IMR-90 (cell line): ENCODE results near the gene KRTAP12-3. TPM values are rescaled to one million over a fixed set of nuclear protein-coding genes. Genes with fewer than 3 reads are reported as not detected.
"Not testable (repeated sequence)": the region's sequence is repeated elsewhere in the genome, so short reads cannot be mapped to it uniquely, and the experiment has no call there.

Experiments
- ATAC-seq: fragments of 200-7000 bp; cut with Tn5 transposase; 2 replicates; pipeline ENCODE4 v1.9.1; 2020; ENCODE audit warnings: low read depth, mild to moderate bottlenecking, moderate library complexity
- BruUV-seq: library from RNA; stranded (reverse); fragments of 400-500 nt; replicated peaks from 2 replicates; lab custom pipeline; 2021; lab: Mats Ljungman, UMichigan
- CTCF ChIA-PET: fragments of 300-600 bp; formaldehyde crosslinking; extraction: SDS; loops from one replicate; lab custom pipeline; 2021; ENCODE audit warnings: antibody characterized with exemption; lab: Yijun Ruan, JAX
- POLR2A ChIA-PET: fragments of 300-600 bp; sonication (Branson Sonifier 250); formaldehyde crosslinking; loops from one replicate; lab custom pipeline; 2022; ENCODE audit warnings: antibody characterized with exemption; ENCODE audit not compliant: unreplicated experiment; lab: Charles Lee
- DNase-seq: peaks from one replicate; pipeline ENCODE4 v3.0.0; 2013
- H2AFZ ChIP-seq: replicated peaks from 2 replicates; pipeline ENCODE3; 2013; ENCODE audit warnings: low read length, mild to moderate bottlenecking; ENCODE audit not compliant: poor library complexity
- H2AK5ac ChIP-seq: 2 replicates; pipeline ENCODE4 v1.6.1; 2013; ENCODE audit warnings: low read depth, low read length, inconsistent platforms
- H2AK9ac ChIP-seq: replicated peaks from 2 replicates; pipeline ENCODE3; 2013; ENCODE audit warnings: mild to moderate bottlenecking, low read depth, low read length, moderate library complexity; ENCODE audit not compliant: poor library complexity
- H2BK120ac ChIP-seq: 2 replicates; pipeline ENCODE4 v1.6.1; 2013; ENCODE audit warnings: low read depth, low read length, inconsistent platforms
- H2BK15ac ChIP-seq: 3 replicates; pipeline ENCODE4 v1.6.1; 2013; ENCODE audit warnings: low read depth, low read length, inconsistent platforms
- H2BK20ac ChIP-seq: 2 replicates; pipeline ENCODE4 v1.6.1; 2013; ENCODE audit warnings: low read depth, mild to moderate bottlenecking, inconsistent platforms, low read length, moderate library complexity
- H2BK5ac ChIP-seq: 2 replicates; pipeline ENCODE4 v1.6.1; 2013; ENCODE audit warnings: mild to moderate bottlenecking, low read depth, low read length, inconsistent platforms; ENCODE audit not compliant: poor library complexity, severe bottlenecking
- H3K14ac ChIP-seq: replicated peaks from 2 replicates; pipeline ENCODE4 v1.6.1; 2013; ENCODE audit warnings: low read depth, low read length, inconsistent platforms
- H3K18ac ChIP-seq: 2 replicates; pipeline ENCODE4 v1.6.1; 2013; ENCODE audit warnings: low read depth, low read length, control low read depth
- H3K23ac ChIP-seq: 2 replicates; pipeline ENCODE4 v1.6.1; 2013; ENCODE audit warnings: low read depth, low read length, inconsistent platforms
- H3K27ac ChIP-seq: 2 replicates; pipeline ENCODE4 v1.5.1; 2013; ENCODE audit warnings: mild to moderate bottlenecking, control low read depth, low read length; ENCODE audit not compliant: insufficient read depth
- H3K27me3 ChIP-seq: 2 replicates; pipeline ENCODE4 v1.6.1; 2013; ENCODE audit warnings: low read length; ENCODE audit not compliant: control insufficient read depth, insufficient read depth
- H3K36me3 ChIP-seq: 2 replicates; pipeline ENCODE4 v1.6.1; 2013; ENCODE audit warnings: low read length, mixed read lengths; ENCODE audit not compliant: control insufficient read depth, insufficient read depth
- H3K4ac ChIP-seq: 2 replicates; pipeline ENCODE4 v1.6.1; 2013; ENCODE audit warnings: low read depth, low read length, inconsistent platforms
- H3K4me1 ChIP-seq: 2 replicates; pipeline ENCODE4 v1.6.1; 2013; ENCODE audit warnings: low read length, mixed read lengths; ENCODE audit not compliant: control insufficient read depth, insufficient read depth
- H3K4me2 ChIP-seq: 2 replicates; pipeline ENCODE4 v1.6.1; 2013; ENCODE audit warnings: low read depth, mild to moderate bottlenecking, control low read depth, low read length, moderate library complexity
- H3K4me3 ChIP-seq: 2 replicates; pipeline ENCODE4 v1.5.1; 2013; ENCODE audit warnings: low read depth, mild to moderate bottlenecking, control low read depth, low read length, moderate library complexity; ENCODE audit not compliant: insufficient read depth
- H3K56ac ChIP-seq: 2 replicates; pipeline ENCODE4 v1.6.1; 2013; ENCODE audit warnings: low read length, inconsistent platforms; ENCODE audit not compliant: insufficient read depth; ENCODE audit errors: extremely low read depth
- H3K79me1 ChIP-seq, 2 experiments: 2 replicates each; pipeline ENCODE4 v1.6.1; 2013; ENCODE audit warnings: low read length in 2 of 2, inconsistent platforms in 1 of 2, low read depth in 1 of 2
- H3K9ac ChIP-seq: 2 replicates; pipeline ENCODE4 v1.6.1; 2013; ENCODE audit warnings: low read depth, low read length, control low read depth
- H3K9me1 ChIP-seq: 2 replicates; pipeline ENCODE4 v1.6.1; 2013; ENCODE audit warnings: low read length, inconsistent platforms; ENCODE audit not compliant: insufficient read depth
- H3K9me3 ChIP-seq: 2 replicates; pipeline ENCODE4 v1.6.1; 2013; ENCODE audit warnings: low read length; ENCODE audit not compliant: control insufficient read depth, insufficient read depth
- H4K20me1 ChIP-seq: 2 replicates; pipeline ENCODE4 v1.6.1; 2013; ENCODE audit warnings: low read length, inconsistent platforms; ENCODE audit not compliant: insufficient read depth
- H4K5ac ChIP-seq: 2 replicates; pipeline ENCODE4 v1.6.1; 2013; ENCODE audit warnings: mild to moderate bottlenecking, low read depth, low read length, control low read depth
- H4K8ac ChIP-seq, 2 experiments: 2 replicates each; pipeline ENCODE4 v1.6.1; 2013; ENCODE audit warnings: low read depth in 2 of 2, low read length in 2 of 2, control low read depth in 1 of 2, inconsistent platforms in 1 of 2
- H4K91ac ChIP-seq: 2 replicates; pipeline ENCODE4 v1.6.1; 2013; ENCODE audit warnings: low read depth, low read length, inconsistent platforms; ENCODE audit not compliant: insufficient read depth
- WGBS, 2 experiments: methylation state at CpG; one replicate each; pipeline versions ENCODE4 v1.1.5 to v1.1.7; 2013; ENCODE audit warnings: missing lambda C conversion rate in 2 of 2; ENCODE audit not compliant: insufficient read length in 1 of 2; ENCODE audit errors: extremely low coverage in 2 of 2; 5-methylcytosine and 5-hydroxymethylcytosine counted together
- dilution Hi-C: fragments of 300-500 bp; cut with HindIII; formaldehyde crosslinking; loops from one replicate; pipeline ENCODE4 v1.14.3; 2018; ENCODE audit warnings: low sequenced_read_pairs; ENCODE audit not compliant: unreplicated experiment
- in situ Hi-C: fragments of 300-500 bp; cut with MboI; formaldehyde crosslinking; loops from 3 replicates; pipeline ENCODE4 v1.14.3; 2019; ENCODE audit warnings: low sequenced_read_pairs, inconsistent platforms, mixed read lengths
- intact Hi-C: fragments of 100-400 bp; cut with micrococcal nuclease; formaldehyde crosslinking; loops from 2 replicates; pipeline ENCODE4 v1.10.0; 2022
- polyA plus RNA-seq, 3 experiments: library from polyadenylated mRNA; depleted of rRNA; stranded (reverse); fragments of >200 nt; gene quantifications; 2 replicates each; pipeline ENCODE4 v1.2.3, GENCODE V29; 2012; ENCODE audit warnings: low replicate concordance in 1 of 3
- total RNA-seq: library from RNA; depleted of rRNA; stranded (reverse); fragments of >200 nt; gene quantifications from 2 replicates; pipeline ENCODE4 v1.2.3, GENCODE V29; 2012

Gene KRTAP12-3
- total and polyA plus RNA-seq, 2 of the 4 experiments (the other 2 are of a cell fraction), result not detected

- H3K9ac ChIP-seq, BruUV-seq, in situ Hi-C loops, H2BK5ac ChIP-seq, H3K4me2 ChIP-seq, H2BK15ac ChIP-seq, H4K20me1 ChIP-seq, H2AFZ ChIP-seq, H3K9me1 ChIP-seq, H3K4ac ChIP-seq, H3K23ac ChIP-seq, H4K5ac ChIP-seq, H2BK120ac ChIP-seq, intact Hi-C loops, CTCF ChIA-PET, H2AK9ac ChIP-seq, H3K4me3 ChIP-seq, DNase-seq, H3K9me3 ChIP-seq, H3K18ac ChIP-seq, H4K91ac ChIP-seq, H3K36me3 ChIP-seq, H3K4me1 ChIP-seq, H4K8ac ChIP-seq, H3K14ac ChIP-seq, H3K79me1 ChIP-seq, POLR2A ChIA-PET, H3K27me3 ChIP-seq, H3K27ac ChIP-seq, ATAC-seq, dilution Hi-C loops, H3K56ac ChIP-seq, H2AK5ac ChIP-seq, H2BK20ac ChIP-seq: not testable (repeated sequence)
- WGBS, 2 experiments, result no CpG with 5 or more reads among the region's 7 CpGs
Measured at GRCh38 chr21:44661567-44661966, 3.8 kb downstream of the KRTAP12-3 start.
